Retina (tissue), 1 donor: ENCODE data around the gene RRM2.
"Not testable (repeated sequence)": the region's sequence is repeated elsewhere in the genome, so short reads cannot be mapped to it uniquely, and the experiment has no call there.

Experiments
- DNase-seq: peaks from one replicate; pipeline ENCODE4 v3.0.0-alpha.2; 2016

Gene RRM2

DNA sequence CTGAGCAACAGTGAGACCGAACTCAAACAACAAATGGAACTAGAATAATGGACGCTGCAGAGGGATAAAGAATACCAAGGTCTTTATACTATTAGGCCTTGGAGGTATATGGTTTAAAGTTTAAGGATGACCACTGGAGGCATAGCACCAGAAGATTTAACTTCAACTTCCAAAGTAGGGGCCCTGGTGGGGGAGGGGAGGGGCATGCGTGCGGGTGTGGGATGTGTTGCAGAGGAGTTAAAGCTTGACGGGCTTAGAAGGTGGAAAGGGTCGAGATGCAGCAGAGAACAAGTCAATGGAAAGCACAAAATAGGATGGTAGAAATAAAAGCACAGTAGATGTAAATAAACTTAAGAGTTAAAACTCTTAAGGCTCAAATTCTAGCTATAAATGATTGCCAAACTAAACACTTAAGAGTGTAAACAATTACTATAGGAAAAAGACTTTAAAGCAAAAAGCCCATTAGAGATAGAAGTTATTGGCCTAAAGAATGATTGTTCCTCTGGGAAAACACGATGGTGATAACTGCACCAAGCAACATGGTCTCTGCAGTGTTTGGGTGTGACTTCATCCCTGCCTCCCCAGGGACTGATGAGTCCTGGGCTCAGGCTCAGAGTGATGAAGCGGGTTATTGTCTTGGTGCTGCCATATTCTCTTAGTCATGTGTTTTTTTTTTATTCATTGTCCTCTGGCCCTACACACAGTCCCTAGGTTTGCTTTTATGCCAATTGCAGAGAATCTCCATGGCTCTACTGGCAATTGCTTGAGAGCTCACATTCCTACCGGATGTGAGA lies 13.0 kb downstream of the RRM2 start:
- no peak for DNase-seq

DNA sequence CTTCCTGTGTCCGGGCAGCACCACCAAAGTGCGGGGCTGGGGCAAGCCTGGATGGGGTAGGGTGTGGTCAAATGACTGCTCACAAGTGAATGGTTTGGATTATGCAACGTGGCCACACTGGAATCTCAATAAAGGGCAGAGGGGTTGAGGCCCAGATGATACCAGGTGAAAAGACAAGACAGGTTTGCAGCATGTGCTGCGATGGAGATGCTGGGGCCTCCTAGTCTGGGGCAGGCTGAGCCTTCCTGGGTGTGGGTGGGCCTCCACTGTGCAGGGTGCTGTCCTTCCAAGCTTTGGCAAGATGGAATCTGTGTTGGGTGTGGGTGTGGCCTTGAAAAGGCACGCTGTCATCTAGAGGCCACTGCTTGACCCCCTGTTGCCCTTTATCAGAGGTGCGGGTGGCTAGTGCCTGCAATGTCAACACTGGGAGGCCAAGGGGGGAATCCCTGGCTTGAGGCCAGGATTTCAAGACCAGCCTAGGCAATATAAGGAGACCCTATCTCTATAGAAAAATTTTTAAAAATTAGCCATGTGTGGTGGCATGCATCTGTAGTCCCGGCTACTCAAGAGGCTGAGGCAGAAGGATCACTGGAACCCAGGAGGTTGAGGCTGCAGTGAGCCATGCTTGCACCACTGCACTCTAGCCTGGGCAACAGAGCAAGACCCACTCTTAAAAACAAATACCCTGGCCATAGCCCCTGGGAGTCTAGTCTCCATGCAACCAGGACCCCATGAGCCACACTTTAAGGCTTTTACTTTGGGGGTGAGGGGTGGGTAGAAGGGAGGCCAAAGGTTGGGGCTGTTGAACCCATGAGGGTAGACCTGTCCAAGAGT lies 13.8 kb downstream of the RRM2 start:
- no peak for DNase-seq

DNA sequence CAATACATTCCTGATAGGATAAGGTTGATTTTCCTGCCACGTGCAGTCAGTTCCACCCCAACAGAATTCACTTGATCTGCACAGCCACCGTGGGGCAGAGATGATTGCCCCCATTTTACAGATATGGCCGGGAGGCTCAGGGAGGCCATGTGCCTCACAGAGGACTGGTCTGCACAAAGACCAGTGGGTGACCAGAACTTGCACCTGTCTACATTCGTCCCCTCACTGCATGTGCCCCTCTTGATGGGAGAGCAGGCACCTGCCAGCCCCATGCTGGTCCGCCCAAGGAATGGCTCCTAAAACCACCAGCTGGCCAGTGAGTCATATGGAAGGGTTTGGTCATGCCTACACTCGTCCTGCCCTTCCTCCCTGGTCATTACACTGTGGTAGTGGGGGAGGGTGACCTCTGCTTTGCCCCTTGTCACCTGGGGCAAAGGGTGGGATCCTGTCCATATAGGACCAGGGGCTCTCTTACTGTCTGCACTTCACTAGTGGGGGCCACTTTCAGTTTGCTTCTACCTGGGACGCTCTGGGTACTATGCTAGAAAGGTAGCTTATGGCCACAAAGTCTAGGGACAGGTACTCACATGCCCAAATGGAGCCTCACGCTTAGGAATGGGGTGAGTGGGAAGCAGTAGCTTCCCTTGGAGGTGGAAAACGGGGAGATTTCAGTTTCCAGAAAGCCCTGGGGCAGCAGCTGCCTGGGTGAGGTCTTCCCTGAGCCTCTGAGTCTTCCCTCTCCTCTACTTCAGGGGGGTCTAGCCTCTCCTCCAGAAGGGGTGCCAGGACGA lies 14.7 kb downstream of the RRM2 start:
- no peak for DNase-seq

DNA sequence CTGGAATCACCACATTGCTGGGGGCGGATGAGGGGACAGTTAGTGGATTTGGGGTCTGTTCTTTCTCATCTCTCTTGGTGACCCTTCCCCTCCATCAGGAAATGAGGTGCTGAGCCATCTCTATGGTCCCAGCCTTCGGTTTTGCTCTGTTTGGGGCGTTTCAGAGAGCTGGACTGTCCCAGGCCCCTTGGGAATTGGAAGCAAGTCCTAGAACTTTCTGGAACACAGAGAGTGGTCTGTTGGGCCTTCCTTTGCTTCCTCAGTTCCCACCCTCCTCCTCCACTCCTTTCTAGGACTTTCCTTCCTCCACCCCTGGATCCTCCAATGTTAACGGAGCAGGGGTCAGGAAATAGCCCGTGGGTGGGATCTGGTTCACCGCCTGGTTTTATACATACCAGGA lies 17.0 kb downstream of the RRM2 start:
- DNase-seq, result no peak

DNA sequence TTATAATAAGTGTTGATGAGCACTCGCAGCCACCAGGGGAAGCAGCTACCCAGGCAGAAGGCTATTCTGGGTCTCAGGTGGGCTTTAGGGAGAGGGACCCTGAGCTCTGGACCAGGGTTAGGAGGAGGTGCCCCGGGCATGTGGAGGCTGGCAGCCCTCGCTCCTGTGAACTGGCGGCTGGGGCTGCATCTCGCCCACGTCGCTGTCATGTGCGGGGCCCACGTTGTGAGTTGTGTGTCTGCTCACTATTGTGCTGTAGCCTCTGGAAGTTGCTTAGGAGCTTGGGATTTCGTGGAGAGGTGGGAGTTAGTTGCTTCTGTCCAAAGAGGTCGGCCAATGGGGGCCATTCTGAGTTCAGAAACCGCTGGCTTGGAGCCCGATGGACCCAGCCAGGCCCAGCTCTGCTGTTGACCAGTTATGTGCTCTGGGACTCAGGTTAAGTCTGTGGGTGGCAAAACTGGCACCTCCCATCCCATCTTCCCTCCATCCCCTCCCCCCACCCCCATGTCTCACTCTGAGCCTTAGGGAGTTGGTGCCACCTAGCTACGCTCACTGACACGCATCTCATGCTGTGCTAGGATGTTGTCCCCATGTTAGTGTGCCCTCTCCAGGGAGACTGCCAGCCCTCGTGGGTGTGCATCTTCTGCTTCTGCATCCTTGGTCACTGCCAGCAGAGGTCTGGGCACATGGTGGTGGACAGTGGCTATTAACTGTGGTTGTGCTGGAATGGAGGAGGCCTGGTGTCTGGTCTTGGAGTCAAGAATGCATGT lies 18.5 kb downstream of the RRM2 start:
- no peak for DNase-seq

DNA sequence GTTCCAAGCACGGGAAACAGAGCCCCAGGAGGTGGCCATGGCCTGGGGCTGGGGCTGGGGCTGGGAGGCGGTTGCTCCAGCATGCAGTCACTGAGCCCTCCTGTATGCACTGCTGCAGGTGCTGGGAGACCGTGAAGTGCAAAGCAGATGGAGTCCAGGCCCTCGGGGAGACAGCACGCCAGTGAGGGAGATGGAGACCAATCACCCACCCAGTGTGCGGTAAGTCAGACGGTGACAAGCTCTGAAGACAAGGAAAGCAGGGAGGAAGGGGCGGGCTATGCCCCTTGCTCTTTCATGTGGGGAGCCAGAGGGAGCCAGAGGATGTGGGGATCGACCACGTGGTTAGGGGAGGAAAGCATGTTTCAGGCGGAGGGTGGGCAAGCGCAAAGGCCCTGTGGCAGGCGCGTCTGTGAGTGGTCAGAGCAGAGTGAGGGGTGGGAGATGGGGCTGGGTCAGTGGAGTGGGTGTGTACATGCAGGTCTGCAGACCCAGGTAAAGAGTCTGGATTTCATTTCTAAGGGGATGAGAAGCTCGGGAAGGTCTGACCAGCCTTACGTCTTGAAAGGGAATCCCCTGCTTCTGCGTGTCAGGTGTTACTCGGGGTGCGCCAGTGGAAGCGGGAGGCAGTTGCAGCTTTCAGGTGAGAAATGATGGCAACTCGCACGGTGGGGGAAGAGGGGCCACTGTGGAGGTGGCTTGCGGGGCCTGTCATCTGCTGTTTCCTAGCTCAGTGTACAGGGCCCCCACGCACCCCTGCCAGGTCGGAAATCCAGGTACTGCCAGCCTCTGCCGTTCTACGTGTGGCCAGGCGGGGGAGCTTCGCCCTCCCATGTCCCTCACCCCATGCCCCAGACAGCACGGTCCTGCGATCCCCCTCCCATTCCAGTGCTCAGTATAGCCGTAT lies 19.4 kb downstream of the RRM2 start:
- no peak for DNase-seq

DNA sequence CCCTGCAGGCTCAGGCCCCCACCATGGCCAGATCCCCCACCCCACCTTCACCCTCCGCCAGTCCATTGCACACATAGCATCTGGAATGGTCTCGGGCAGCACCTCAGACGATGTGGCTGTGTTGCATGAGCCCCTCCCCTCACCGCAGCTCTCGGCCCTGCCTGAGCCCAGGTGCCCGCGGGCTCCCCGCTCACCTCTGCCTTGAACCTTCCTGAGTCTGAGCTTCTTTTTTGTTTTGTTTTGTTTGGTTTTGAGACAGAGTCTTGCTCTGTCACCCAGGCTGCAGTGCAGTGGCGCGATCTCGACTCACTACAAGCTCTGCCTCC lies 20.1 kb downstream of the RRM2 start:
- DNase-seq, result no peak

DNA sequence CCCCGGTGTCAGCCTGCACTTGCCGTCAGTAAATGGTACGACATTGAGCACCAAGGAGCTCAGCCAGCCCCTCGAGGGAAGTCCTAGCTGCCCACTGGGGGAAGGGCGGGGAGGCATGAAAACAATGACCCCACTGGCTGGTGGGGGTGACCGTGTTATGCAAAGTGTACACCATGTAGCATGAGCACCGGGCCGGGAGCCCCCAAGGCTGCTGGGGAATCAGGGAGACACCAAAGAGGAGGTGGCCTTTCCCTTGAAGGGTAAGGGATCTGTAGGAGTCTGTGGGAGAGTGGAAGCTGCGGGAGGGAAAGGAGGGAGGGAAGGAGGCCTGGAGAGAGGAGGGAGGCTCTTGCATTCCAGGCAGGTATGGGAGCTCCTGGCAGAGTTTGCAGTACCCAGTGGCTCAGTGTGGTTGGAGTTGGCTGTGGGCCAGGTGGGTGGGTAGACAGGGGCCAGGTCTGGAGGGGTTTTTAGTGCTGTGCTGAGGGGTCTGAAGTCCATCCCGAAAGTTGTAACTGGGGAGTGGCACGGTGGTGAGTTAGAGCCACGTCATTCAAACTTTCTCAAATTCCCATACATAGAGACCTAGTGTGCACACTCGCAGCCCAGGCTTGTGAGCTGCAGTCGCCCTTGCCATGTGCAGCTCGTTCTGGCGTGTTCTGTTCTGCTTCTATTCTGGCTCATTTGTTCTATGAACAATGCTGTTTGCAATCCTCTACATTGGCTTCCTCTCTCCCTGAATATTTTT lies 22.4 kb downstream of the RRM2 start:
- DNase-seq, result no peak

DNA sequence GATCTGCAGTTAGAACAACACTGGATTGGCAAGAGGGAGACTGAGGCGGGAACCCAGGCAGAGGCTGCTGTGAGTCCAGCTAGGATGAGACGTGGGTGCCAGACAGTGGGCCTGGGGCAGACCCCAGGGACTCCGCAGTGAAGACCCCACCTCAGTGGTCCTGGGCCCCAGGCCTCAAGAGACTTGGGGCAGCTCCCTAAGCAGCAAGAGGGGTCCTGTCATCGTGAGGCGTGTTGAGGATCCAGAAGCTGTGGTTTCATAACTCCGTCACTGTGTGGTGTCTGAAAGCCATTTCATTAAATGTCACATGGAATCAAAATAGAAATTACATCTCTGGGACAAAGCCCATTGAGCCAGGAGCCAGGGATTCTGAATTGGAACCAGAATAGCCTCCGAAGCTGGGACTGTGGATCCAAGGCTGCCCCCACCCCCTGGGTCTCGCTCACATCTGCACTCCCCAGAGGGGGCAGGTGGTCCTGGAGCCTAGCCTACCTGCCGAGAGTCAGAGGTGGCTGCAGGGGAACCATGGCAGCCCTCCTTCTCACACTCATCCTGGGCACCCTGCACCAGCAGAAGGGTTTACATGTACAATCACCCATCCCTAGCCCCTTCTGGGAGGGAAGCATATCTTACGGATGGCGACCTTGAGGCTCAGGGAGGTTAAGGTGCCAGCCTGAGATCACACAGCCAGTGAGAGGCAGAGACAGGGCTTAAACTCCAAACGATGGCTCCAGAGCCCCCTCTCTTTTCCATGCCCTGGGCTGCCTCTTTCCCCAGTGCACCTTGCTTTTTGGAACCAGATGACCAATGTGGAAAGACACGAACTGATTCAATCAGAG lies 23.2 kb downstream of the RRM2 start:
- DNase-seq, result no peak

DNA sequence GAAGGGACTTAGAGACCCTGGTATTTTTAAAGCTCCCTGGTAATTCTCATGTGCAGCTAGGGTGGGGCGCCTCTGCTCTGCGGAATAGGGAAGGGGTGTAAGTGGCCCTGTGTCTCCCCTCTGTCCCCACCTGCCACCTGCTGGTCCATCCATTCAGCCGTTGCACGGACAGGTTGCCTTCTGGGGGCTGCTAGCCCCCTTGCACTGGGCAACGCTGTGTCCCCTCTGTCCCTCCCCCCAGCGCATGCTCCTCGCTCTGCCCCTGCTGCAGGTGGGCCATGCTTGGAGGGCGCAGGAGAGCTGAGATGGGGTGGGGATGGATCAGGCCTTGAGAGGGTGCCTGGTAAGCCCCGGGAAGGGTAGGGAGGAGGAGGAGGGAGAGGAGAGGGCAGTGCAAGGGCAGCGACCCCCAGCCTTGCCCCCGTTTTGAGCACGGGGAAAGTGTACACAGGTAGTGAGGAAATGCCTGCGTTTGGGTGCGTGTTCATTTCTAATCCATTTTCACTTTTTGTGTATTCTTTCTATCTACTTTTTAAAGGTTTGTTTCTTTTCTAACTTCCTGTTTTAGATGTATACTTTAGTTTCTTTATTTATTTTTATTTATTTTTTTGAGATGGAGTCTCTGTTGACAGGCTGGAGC lies 23.9 kb downstream of the RRM2 start:
- no peak for DNase-seq

DNA sequence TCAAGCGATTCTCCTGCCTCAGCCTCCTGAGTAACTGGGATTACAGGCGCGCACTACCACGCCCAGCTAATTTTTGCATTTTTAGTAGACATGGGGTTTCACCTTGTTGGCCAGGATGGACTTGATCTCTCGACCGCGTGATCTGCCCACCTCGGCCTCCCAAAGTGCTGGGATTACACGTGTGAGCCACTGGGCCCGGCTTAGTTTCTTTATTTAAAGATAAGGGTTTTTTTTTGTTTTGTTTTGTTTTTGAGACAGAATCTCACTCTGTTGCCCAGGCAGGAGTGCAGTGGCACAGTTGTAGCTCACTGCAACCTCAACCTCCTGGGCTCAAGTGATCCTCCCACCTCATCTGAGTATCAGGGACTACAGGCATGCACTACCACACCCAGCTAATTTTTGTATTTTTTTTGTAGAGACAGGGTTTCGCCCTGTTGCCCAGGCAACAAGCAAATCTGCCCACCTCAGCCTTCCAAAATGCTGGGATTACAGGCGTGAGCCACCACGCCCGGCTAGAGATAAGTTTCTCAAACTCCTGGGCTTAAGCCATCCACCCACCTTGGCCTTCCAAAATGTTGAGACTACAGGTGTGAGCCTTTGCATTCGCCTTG lies 24.6 kb downstream of the RRM2 start:
- not testable (repeated sequence) for DNase-seq

DNA sequence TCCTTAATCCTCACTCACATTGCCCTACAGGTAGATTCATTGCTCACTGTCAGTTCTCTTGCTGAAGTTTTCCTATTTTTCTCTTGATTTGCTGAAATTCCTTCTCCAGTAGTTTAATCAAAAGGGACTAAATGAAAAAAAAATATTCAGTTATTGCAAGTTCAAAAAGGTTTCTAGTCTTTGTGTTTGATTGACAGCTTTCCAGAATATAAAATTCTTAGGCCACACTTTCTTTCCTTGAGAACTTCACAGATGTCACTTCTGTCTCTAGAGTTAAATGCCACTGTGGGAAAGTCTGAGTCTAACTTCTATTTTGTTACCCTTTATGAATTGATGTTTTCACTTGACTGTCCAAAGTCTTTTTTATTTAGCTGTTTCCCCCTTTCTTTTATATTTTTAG lies 25.7 kb downstream of the RRM2 start:
- no peak for DNase-seq

DNA sequence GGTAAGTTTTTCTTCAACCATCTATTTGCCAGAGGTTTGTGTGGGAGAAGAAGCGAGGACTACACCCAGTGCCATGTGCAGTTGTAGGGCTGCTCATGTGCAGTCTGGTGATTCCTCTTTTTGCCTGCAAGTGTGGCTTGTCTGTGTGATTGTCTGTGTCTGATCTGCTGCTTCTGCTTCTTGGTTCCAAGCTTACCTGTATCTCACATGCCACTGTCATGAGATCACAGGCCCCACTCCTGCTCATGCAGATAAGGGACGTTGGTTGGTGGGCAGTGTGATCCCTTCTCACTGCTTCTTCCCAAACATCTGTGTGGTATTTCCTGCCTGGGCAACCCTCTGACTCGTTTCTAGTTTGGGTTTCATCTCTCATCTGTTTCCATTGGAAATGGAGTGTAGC lies 27.1 kb downstream of the RRM2 start:
- DNase-seq, result no peak

DNA sequence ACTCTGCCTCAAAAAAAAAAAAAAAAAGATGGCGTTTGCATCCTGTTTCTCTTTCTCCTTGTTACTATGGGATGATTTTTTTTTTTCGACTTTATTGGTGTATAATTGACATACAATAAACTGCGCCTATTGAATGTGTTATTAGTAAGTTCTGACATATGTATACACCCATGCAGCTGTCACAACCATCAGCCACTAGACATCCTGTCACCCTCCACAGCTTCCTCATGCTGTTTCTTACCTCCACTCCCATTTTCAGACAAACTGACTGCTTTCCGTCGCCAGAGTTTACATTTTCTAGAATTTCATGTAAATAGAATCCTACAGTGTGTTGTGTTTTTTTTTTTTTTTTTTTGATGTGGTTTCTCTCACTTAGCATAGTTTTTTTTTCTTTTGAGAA lies 27.9 kb downstream of the RRM2 start:
- DNase-seq, result no peak

DNA sequence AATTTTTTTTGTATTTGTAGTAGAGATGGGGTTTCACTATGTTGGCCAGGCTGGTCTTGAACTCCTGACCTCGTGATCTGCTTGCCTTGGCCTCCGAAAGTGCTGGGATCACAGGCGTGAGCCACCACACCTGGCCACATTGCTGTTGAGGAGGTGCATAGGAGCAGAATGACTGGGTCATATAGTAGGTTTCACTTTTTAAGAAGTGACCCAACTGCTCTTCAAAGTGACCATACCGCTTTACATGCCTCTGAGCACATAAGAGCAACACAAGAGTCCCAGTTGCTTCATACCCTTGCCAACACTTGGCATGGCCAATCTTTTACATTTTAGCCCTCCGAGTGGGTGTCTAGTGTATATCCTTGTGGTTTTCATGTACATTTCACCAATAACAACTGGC lies 28.9 kb downstream of the RRM2 start:
- DNase-seq, result no peak

DNA sequence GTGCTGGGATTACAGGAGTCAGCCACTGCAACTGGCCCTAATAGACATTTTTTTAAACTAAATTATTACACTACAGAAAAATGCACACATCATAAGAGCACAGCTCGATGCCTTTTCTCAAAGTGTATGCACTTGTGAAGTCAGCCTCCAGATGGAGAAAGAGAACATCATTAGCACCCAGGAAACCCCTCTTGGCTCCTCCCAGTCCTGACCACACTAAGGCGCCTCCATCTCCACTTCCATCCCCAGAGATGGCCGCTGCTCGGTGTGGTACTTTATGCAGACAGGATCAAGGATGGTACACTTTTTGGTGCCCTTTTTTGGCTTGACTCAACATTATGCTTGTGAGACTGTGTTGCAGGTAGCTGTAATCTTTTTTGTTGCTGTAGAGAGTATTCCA lies 34.8 kb downstream of the RRM2 start:
- no peak for DNase-seq

DNA sequence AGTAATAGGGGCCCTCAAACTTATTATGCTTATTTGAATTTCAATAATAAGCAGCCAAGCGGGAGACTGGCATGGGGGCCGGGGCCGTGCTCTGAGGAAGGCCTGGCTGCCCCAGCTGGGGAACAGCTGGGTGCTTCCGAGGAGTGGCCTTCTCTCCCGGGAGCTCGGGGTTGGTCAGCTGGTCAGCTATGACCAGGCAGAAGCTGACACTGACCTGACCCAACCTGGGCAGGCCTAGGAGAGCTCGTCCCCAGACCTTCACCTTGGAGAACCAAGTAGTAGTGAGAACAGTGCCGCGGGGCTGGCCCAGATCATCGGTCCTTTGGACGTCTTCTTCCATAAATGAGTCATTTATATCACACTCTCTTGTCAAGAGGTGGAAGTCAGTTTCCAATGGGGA lies 36.1 kb downstream of the RRM2 start:
- no peak for DNase-seq

DNA sequence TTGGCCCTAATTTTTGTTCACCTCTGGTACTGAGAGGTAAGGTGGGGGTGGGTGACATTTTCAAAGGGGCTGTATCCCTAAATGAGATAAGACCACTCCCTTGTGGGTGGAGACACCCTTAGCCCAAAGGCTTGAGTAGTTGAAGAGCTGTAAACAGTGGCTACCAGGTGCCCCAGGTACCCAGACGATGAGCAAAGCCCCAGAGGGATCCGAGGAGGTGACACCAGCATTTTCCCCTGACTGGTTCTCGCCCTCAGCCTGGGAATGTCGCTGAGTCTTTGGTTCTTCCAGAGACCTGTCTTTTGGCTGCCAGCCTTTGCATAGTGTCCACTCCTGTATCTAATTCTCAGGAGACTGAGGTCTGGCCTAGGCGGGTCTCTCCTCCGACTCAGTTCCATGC lies 36.5 kb downstream of the RRM2 start:
- DNase-seq, result no peak

DNA sequence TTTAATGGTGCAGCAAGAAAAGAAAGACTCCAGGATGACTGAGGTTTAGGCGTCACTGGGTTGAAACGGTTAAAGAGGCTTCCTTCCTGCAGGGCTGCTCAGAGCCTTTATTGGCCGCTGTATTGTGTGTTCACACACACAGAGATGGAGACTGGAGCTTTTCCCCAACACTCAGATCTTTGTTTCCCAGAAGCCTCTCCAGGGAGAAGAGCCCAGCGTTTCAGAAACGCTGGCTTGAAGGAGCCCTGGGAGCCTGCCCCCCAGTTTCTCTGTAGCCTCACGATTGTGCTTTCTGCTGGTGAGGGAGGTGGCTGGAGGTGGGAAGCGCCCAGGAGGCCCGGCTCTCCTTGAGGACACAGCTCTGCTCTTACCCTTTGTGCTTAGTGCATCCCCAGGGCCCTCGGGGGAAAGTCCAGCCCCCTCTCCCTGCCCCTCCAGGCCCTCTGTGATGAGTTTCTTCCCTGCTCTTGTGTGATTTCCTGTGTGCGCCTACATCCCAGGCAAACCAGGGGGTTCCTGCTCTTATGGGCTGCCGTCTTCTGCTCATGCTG lies 37.1 kb downstream of the RRM2 start:
- DNase-seq, result peak; percentile 44
